HG03571 (cell line): ENCODE results near the gene PEX26.
"Not testable (repeated sequence)": the region's sequence is repeated elsewhere in the genome, so short reads cannot be mapped to it uniquely, and the experiment has no call there.

Experiments used
- ATAC-seq: cut with Tn5 transposase; IDR thresholded peaks from one replicate; pipeline ENCODE4 v1.9.1; 2021; ENCODE audit not compliant: unreplicated experiment

The PEX26 gene

GRCh38 chr22:18077639-18078328 is at the start of gene PEX26:
TSS of gene PEX26 (plus strand) at chr22:18077990. CDS start at chr22:18078377, 387 bp downstream.
- peak; percentile 85 for ATAC-seq

GRCh38 chr22:18028817-18029527 is 48.8 kb upstream of the PEX26 start:
- ATAC-seq: no peak

GRCh38 chr22:18029686-18030267 is 48.0 kb upstream of the PEX26 start:
- no peak for ATAC-seq

- no peak for ATAC-seq
Measured at GRCh38 chr22:18031695-18032454, 45.9 kb upstream of the PEX26 start.

- ATAC-seq: no peak
Measured at GRCh38 chr22:18032455-18033101, 45.2 kb upstream of the PEX26 start.

GRCh38 chr22:18033204-18033998 is 44.4 kb upstream of the PEX26 start:
- no peak for ATAC-seq

GRCh38 chr22:18034076-18034475 is 43.7 kb upstream of the PEX26 start:
- ATAC-seq: no peak

GRCh38 chr22:18035751-18036150 is 42.0 kb upstream of the PEX26 start:
- no peak for ATAC-seq

GRCh38 chr22:18040898-18041297 is 36.9 kb upstream of the PEX26 start:
- not testable (repeated sequence) for ATAC-seq

- ATAC-seq: no peak
Measured at GRCh38 chr22:18042685-18043084, 35.1 kb upstream of the PEX26 start.

- ATAC-seq: no peak
Measured at GRCh38 chr22:18044548-18045271, 33.1 kb upstream of the PEX26 start.

GRCh38 chr22:18045794-18046193 is 32.0 kb upstream of the PEX26 start:
- no peak for ATAC-seq

- no peak for ATAC-seq
Measured at GRCh38 chr22:18048041-18048440, 29.7 kb upstream of the PEX26 start.

- no peak for ATAC-seq
Measured at GRCh38 chr22:18048441-18048898, 29.3 kb upstream of the PEX26 start.

- no peak for ATAC-seq
Measured at GRCh38 chr22:18050065-18050464, 27.7 kb upstream of the PEX26 start.

GRCh38 chr22:18051113-18051512 is 26.7 kb upstream of the PEX26 start:
- ATAC-seq: not testable (repeated sequence)

GRCh38 chr22:18053216-18053946 is 24.4 kb upstream of the PEX26 start:
- not testable (repeated sequence) for ATAC-seq

GRCh38 chr22:18055619-18056160 is 22.1 kb upstream of the PEX26 start:
- ATAC-seq: no peak
